ENCODE results near the gene CADM3.

CADM3 gene

GRCh38 chr1:159211331-159212136, 40.1 kb downstream of the CADM3 start:
- no peak for TF ChIP-seq REST (IDR thresholded peaks at IDR 0.05; ENCODE audit: insufficient read depth in 1 of 2, low read depth in 2 of 2, low read length in 2 of 2)
- no peak for TF ChIP-seq TAF1 (IDR thresholded peaks at IDR 0.05; ENCODE audit: borderline replicate concordance, insufficient read depth, low read length)
- TF ChIP-seq POLR2AphosphoS5 (IDR thresholded peaks at IDR 0.05; ENCODE audit: low read depth, low read length): no peak
- TF ChIP-seq SIN3A (IDR thresholded peaks at IDR 0.05; ENCODE audit: borderline replicate concordance, insufficient read depth, low read length): no peak
- no peak for TF ChIP-seq FOXP2 (optimal IDR thresholded peaks at IDR 0.05; ENCODE audit: borderline replicate concordance, extremely low read depth, extremely low read length, insufficient read depth)

- TF ChIP-seq REST (IDR thresholded peaks at IDR 0.05; ENCODE audit: insufficient read depth in 1 of 2, low read depth in 2 of 2, low read length in 2 of 2) (no peak), FOXP2 (optimal IDR thresholded peaks at IDR 0.05; ENCODE audit: borderline replicate concordance, extremely low read depth, extremely low read length, insufficient read depth) (no peak), SIN3A (IDR thresholded peaks at IDR 0.05; ENCODE audit: borderline replicate concordance, insufficient read depth, low read length) (no peak), TAF1 (IDR thresholded peaks at IDR 0.05; ENCODE audit: borderline replicate concordance, insufficient read depth, low read length) (no peak), POLR2AphosphoS5 (IDR thresholded peaks at IDR 0.05; ENCODE audit: low read depth, low read length) (no peak)
Measured at GRCh38 chr1:159212596-159212995, 41.2 kb downstream of the CADM3 start.

- no peak for TF ChIP-seq REST (IDR thresholded peaks at IDR 0.05; ENCODE audit: insufficient read depth in 1 of 2, low read depth in 2 of 2, low read length in 2 of 2)
- no peak for TF ChIP-seq SIN3A (IDR thresholded peaks at IDR 0.05; ENCODE audit: borderline replicate concordance, insufficient read depth, low read length)
- no peak for TF ChIP-seq POLR2AphosphoS5 (IDR thresholded peaks at IDR 0.05; ENCODE audit: low read depth, low read length)
- no peak for TF ChIP-seq TAF1 (IDR thresholded peaks at IDR 0.05; ENCODE audit: borderline replicate concordance, insufficient read depth, low read length)
- no peak for TF ChIP-seq FOXP2 (optimal IDR thresholded peaks at IDR 0.05; ENCODE audit: borderline replicate concordance, extremely low read depth, extremely low read length, insufficient read depth)
Measured at GRCh38 chr1:159214149-159214760, 42.8 kb downstream of the CADM3 start.

- no peak for TF ChIP-seq SIN3A (IDR thresholded peaks at IDR 0.05; ENCODE audit: borderline replicate concordance, insufficient read depth, low read length)
Measured at GRCh38 chr1:159218649-159219636, 47.5 kb downstream of the CADM3 start.
